Heart right ventricle (tissue), 16 donors: ENCODE data around the gene CLC. TPM values are rescaled to one million over a fixed set of nuclear protein-coding genes. Genes with fewer than 3 reads are reported as not detected.
"Not testable (repeated sequence)": the region's sequence is repeated elsewhere in the genome, so short reads cannot be mapped to it uniquely, and the experiment has no call there.

Experiments
- ATAC-seq, 8 donors: fragments of 200-7000 bp; cut with Tn5 transposase; one replicate each; pipeline ENCODE4 v1.9.1; 2020; ENCODE audit warnings: mild to moderate bottlenecking in 8 of 8, moderate library complexity in 8 of 8, moderate number of reproducible peaks in 1 of 8
- DNase-seq, 2 donors: peaks; one replicate each; pipeline ENCODE4 v3.0.0-alpha.2; 2020
- H3K27ac ChIP-seq, 10 donors: fragments of 200-600 bp; sonication (generic) in 2 of 10; one replicate each; pipeline versions ENCODE4 v1.5.0 to v1.8.0; 2020 to 2022; ENCODE audit warnings: mild to moderate bottlenecking in 3 of 10
- H3K27me3 ChIP-seq, 7 donors: fragments of 200-600 bp; one replicate each; pipeline ENCODE4 v1.8.0; 2021 to 2022; ENCODE audit warnings: mild to moderate bottlenecking in 2 of 7
- H3K36me3 ChIP-seq, 9 donors: fragments of 200-600 bp; sonication (generic) in 1 of 9; one replicate each; pipeline versions ENCODE4 v1.5.0 to v1.8.0; 2020 to 2022; ENCODE audit warnings: mild to moderate bottlenecking in 2 of 9
- H3K4me1 ChIP-seq, 9 donors: fragments of 200-600 bp; sonication (generic) in 1 of 9; one replicate each; pipeline versions ENCODE4 v1.5.0 to v1.8.0; 2020 to 2022; ENCODE audit warnings: mild to moderate bottlenecking in 4 of 9
- H3K4me3 ChIP-seq, 10 donors: fragments of 200-600 bp; sonication (generic) in 2 of 10; one replicate each; pipeline versions ENCODE4 v1.5.0 to v1.8.0; 2020 to 2022; ENCODE audit warnings: mild to moderate bottlenecking in 7 of 10, moderate library complexity in 2 of 10
- H3K9me3 ChIP-seq, 11 donors: fragments of 200-600 bp in 10 of 11; sonication (generic) in 2 of 11; one replicate each; pipeline versions ENCODE4 v1.5.0 to v1.8.0; 2013 to 2022; ENCODE audit warnings: mild to moderate bottlenecking in 2 of 11, control low read depth in 1 of 11, moderate library complexity in 1 of 11
- WGBS, 2 donors: extraction: QIAGEN DNeasy Blood & Tissue Kit; methylation state at CpG; one replicate each; pipeline ENCODE4 v1.1.7; 2013; ENCODE audit warnings: inconsistent platforms in 1 of 2; 5-methylcytosine and 5-hydroxymethylcytosine counted together
- intact Hi-C, 10 donors: fragments of 100-400 bp; cut with DNase I; formaldehyde crosslinking; loops; one replicate each; pipeline versions ENCODE4 v1.11.1 to v1.14.2; 2022
- polyA plus RNA-seq, 2 donors: library from polyadenylated mRNA; stranded (reverse); fragments of 200-250 nt; gene quantifications; one replicate each; pipeline ENCODE4 v1.2.3, GENCODE V29; 2013
- total RNA-seq, 10 donors: library from RNA; stranded (reverse); fragmentation: NEBNext Ultra II Directional in 3 of 10; extraction: Animal tissue kit (Norgen Biotek cat#: 25700) in 3 of 10; gene quantifications; one replicate each; pipeline versions ENCODE4 v1.2.1 to v1.2.4, GENCODE V29; 2021 to 2023
- TF ChIP-seq, protein P1 (sequence below), 9 donors: fragments of 200-600 bp; sonication (generic) in 2 of 9; IDR thresholded peaks; one replicate each; pipeline versions ENCODE4 v1.5.0 to v1.8.0; 2021 to 2022; ENCODE audit warnings: antibody characterized with exemption in 9 of 9, mild to moderate bottlenecking in 5 of 9, moderate library complexity in 1 of 9
- donor health status: Arrhythmogenic right ventricular cardiomyopathy.
- donor health status: ischemic (EF 13 %, LVEDD 7.1; RV severe dilation, severe dysfunction).
- donor health status: healthy with polysubstance abuse.
- donor health status: DM: no; HTN: yes; CAD: no.
- donor health status: DM: no; HTN: no; CAD: no.
- donor health status: ischemic (EF 25% LVEDD 6.9; RV normal size, moderate dysfunction).
- donor health status: ischemic (EF 25% LVEDD 5.7; RV mildly dilated, moderate dysfunction).
- donor health status: healthy.
- donor health status: DM: yes; HTN: yes; CAD: no.
- donor health status: Ischemic cardiomyopathy.
- donor health status: ischemic (EF 35%, LVEDD 5.7; RV mildly dilated, moderate dysfunction).
- donor health status: nonischemic (EF 11% LVEDD 7.7; RV severe dilation, severe dysfunction).
- donor health status: DM: yes; HTN: yes; CAD: no.
- donor health status: PGD.
- donor health status: ischemic (EF 29% LVEDD 5.4; RV normal size, mild dysfunction).
- donor health status: nonischemic (EF 23%, LVEDD 6.1; RV moderate dilation, normal function).

The CLC gene
- total and polyA plus RNA-seq, 12 donors: 0.47 to 8.9 TPM; not detected in 10

DNA sequence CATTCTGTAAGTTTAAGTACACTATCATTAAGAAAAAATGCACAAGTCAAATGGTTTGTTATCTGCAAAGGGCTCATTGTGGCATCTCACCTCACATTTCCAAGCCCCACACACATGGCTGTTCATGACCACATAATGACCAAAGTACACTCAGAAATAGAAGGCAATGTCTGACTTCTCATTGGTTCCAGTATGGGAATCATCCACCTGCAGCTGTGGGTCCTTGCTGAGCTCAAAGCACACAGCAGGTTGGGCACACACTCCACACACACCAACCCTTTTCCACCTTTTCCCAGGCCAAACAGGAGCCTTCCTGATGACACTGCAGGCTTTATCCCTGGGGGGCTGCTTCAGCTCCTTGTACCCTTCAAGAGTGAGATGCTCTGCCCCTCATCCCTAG lies 11.8 kb downstream of the CLC start:
- no peaks in the 10 kb centered on the region for H3K4me1 ChIP-seq
- DNase-seq (no peak), ATAC-seq (no peak)
- H3K27ac ChIP-seq: no peak overlapping the region
- H3K27me3 ChIP-seq: peaks cover 0 to 31% (median 7%) of the 10 kb centered on the region in 7 donors
- TF ChIP-seq, protein P1, sequence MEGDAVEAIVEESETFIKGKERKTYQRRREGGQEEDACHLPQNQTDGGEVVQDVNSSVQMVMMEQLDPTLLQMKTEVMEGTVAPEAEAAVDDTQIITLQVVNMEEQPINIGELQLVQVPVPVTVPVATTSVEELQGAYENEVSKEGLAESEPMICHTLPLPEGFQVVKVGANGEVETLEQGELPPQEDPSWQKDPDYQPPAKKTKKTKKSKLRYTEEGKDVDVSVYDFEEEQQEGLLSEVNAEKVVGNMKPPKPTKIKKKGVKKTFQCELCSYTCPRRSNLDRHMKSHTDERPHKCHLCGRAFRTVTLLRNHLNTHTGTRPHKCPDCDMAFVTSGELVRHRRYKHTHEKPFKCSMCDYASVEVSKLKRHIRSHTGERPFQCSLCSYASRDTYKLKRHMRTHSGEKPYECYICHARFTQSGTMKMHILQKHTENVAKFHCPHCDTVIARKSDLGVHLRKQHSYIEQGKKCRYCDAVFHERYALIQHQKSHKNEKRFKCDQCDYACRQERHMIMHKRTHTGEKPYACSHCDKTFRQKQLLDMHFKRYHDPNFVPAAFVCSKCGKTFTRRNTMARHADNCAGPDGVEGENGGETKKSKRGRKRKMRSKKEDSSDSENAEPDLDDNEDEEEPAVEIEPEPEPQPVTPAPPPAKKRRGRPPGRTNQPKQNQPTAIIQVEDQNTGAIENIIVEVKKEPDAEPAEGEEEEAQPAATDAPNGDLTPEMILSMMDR (IDR thresholded peaks at IDR 0.05): no peak
- H3K4me3 ChIP-seq: no peak overlapping the region
- no peaks in the 10 kb centered on the region for H3K9me3 ChIP-seq
- H3K36me3 ChIP-seq: no peaks in the 10 kb centered on the region
- intact Hi-C loops: no loop called here

DNA sequence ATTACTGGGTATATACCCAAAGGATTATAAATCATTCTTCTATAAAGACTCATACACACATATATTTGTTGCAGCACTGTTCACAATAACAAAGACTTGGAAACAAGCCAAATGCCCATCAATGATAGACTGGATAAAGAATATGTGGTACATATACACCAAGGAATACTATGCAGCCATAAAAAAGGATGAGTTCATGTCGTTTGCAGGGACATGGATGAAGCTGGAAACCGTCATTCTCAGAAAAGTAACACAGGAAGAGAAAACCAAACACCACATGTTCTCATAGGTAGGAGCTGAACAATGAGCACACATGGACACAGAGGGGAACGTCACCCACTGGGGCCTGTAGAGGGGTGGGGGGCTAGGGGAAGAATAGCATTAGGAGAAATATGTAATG lies 17.7 kb downstream of the CLC start:
- intact Hi-C loops, H3K36me3 ChIP-seq, H3K27ac ChIP-seq, DNase-seq, H3K4me1 ChIP-seq, H3K4me3 ChIP-seq, ATAC-seq, H3K9me3 ChIP-seq: not testable (repeated sequence)
- H3K27me3 ChIP-seq: peaks cover 0 to 25% (median 17%) of the 10 kb centered on the region in 7 donors
- 68 to 74% methylated on average over 3 of the region's 3 CpGs for WGBS, 2 donors

DNA sequence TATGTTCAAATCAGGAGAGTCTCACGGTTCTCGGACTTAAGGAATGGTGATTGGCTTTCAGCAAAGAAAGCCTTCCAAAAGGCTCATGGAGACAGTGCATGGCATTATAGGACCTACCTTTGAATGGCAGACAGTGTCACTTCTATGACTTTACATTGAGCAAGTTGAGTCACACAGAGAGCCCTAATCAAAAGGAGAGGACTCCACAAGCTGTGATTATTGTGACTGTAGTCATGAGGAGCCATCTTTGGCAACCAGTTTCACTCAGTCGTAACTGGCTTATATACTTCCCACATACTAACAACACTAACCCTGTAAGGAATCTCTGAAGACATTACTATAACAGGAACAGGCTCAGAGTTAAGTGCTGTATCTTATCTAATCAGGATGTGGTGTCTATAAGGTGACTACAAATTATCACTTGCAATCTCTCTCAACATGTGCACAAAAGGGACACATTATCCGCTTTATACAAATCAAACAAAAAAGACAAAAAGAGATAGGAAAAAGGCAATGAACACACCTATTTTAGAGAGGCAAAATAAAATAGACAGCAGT lies 27.4 kb downstream of the CLC start:
- WGBS, 2 donors: 76 to 87% methylated on average over 4 of the region's 4 CpGs
- Histone ChIP-seq H3K36me3 (no peaks in the 10 kb centered on the region), H3K27ac (no peak overlapping the region), H3K27me3 (peaks cover 0 to 17% (median 0%) of the 10 kb centered on the region in 7 donors), H3K4me1 (no peaks in the 10 kb centered on the region), H3K4me3 (no peak overlapping the region), H3K9me3 (peaks cover 0 to 7% (median 0%) of the 10 kb centered on the region in 11 donors)
- DNase-seq: no peak
- TF ChIP-seq, protein P1 (IDR thresholded peaks at IDR 0.05): no peak
- ATAC-seq: no peak
- intact Hi-C loops: no loop called here

DNA sequence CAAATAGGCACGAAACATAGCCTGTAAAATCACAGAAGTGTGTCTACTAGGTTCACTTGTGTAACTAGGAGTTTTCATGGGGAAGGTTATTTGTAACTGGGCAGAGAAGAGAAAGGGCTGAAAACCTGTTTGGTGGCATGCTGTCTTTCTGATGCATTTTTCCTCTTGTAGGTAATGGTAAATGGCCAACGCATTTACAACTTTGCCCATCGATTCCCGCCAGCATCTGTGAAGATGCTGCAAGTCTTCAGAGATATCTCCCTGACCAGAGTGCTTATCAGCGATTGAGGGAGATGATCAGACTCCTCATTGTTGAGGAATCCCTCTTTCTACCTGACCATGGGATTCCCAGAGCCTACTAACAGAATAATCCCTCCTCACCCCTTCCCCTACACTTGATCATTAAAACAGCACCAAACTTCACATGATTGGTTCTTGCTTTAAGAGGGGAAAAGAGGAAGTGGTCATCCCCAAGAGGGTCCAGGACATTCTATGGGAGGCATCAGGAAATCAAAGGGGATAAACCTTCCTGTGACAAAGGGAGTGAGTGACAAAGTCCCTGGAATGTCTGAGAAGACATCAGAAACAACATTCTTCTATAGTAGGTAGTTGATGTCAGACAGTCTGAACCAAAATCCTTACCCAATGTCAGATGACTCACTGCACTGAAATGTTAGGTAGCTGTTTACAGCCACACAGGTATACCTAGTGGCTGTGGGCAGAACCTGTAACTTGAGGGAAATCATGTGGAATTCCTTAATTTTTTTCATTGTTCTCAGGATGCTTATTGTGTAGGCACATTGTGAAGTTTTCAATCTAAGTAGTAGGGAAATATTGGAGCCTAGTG lies 28.6 kb downstream of the CLC start:
- H3K4me3 ChIP-seq: no peak overlapping the region
- H3K9me3 ChIP-seq: peaks cover 0 to 2% (median 0%) of the 10 kb centered on the region in 11 donors
- no peaks in the 10 kb centered on the region for H3K4me1 ChIP-seq
- no peaks in the 10 kb centered on the region for H3K36me3 ChIP-seq
- H3K27me3 ChIP-seq: peaks cover 0 to 19% (median 0%) of the 10 kb centered on the region in 7 donors
- 76 to 81% methylated on average over 5 of the region's 5 CpGs for whole genome bisulfite sequencing, 2 donors
- H3K27ac ChIP-seq: no peak overlapping the region
- no peak for DNase-seq
- ATAC-seq: no peak
- TF ChIP-seq, protein P1 (IDR thresholded peaks at IDR 0.05): no peak
- intact Hi-C loops: no loop called here

DNA sequence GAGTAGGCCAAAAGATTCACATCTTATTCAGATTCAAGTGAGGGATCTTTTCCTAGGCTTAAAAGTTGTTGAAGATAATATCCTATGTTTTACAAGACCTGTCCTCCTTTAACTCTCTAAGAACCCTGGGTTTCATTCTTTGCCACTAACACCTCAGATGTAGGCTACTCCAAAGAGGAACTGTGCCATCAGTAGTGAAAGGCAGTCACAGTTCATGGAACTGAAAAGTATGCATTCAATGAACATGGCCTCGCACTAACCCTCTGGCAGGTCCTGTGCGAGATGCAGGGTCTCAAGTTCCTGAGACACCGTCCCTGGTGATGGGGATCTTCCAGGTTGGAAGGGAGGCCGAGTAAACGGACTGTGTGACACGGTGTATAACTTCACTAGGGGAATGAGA lies 29.2 kb downstream of the CLC start:
- Histone ChIP-seq H3K36me3 (no peaks in the 10 kb centered on the region), H3K4me3 (no peak overlapping the region), H3K27ac (no peak overlapping the region), H3K27me3 (peaks cover 0 to 19% (median 0%) of the 10 kb centered on the region in 7 donors), H3K9me3 (no peaks in the 10 kb centered on the region), H3K4me1 (no peaks in the 10 kb centered on the region)
- DNase-seq (no peak), ATAC-seq (no peak)
- WGBS, 2 donors: 76 to 80% methylated on average over 6 of the region's 6 CpGs
- TF ChIP-seq, protein P1 (IDR thresholded peaks at IDR 0.05): no peak
- intact Hi-C loops: no loop called here
